Measurements from ENCODE around the gene AQR.
"Not testable (repeated sequence)": the region's sequence is repeated elsewhere in the genome, so short reads cannot be mapped to it uniquely, and the experiment has no call there.

The AQR gene

GRCh38 chr15:34810443-34811129, 159.0 kb downstream of the AQR start:
- H3K27ac ChIP-seq = peak overlapping the region; percentile 73 to 79
- H3K27me3 ChIP-seq = no peaks in the 10 kb centered on the region
- TF ChIP-seq, protein P1, sequence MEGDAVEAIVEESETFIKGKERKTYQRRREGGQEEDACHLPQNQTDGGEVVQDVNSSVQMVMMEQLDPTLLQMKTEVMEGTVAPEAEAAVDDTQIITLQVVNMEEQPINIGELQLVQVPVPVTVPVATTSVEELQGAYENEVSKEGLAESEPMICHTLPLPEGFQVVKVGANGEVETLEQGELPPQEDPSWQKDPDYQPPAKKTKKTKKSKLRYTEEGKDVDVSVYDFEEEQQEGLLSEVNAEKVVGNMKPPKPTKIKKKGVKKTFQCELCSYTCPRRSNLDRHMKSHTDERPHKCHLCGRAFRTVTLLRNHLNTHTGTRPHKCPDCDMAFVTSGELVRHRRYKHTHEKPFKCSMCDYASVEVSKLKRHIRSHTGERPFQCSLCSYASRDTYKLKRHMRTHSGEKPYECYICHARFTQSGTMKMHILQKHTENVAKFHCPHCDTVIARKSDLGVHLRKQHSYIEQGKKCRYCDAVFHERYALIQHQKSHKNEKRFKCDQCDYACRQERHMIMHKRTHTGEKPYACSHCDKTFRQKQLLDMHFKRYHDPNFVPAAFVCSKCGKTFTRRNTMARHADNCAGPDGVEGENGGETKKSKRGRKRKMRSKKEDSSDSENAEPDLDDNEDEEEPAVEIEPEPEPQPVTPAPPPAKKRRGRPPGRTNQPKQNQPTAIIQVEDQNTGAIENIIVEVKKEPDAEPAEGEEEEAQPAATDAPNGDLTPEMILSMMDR (IDR thresholded peaks at IDR 0.05) = no peak
- peak in 1 of 2 donors; percentile 83 for DNase-seq
- H3K36me3 ChIP-seq = no peaks in the 10 kb centered on the region
- no peak overlapping the region for H3K4me3 ChIP-seq
- H3K4me1 ChIP-seq = peaks cover 0 to 45% (median 21%) of the 10 kb centered on the region in 4 donors
- H3K9me3 ChIP-seq = no peaks in the 10 kb centered on the region
- intact Hi-C loops (cut with DNase I; ENCODE audit: low total_unique reads) = no loop called here

- H3K9me3 ChIP-seq = no peaks in the 10 kb centered on the region
- H3K36me3 ChIP-seq = no peaks in the 10 kb centered on the region
- intact Hi-C loops (cut with DNase I; ENCODE audit: low total_unique reads) = no loop called here
- TF ChIP-seq, protein P1 (IDR thresholded peaks at IDR 0.05) = no peak
- no peaks in the 10 kb centered on the region for H3K27me3 ChIP-seq
- no peak for DNase-seq
- peak overlapping the region in 1 of 2 donors; percentile 79 for H3K27ac ChIP-seq
- H3K4me3 ChIP-seq = no peak overlapping the region
- peaks cover 0 to 45% (median 21%) of the 10 kb centered on the region in 4 donors for H3K4me1 ChIP-seq
These were observed 160.4 kb downstream of the AQR start for GRCh38 chr15:34809186-34809585.

GRCh38 chr15:34808016-34808415, 161.5 kb downstream of the AQR start:
- intact Hi-C loops (cut with DNase I; ENCODE audit: low total_unique reads) = no loop called here
- H3K27me3 ChIP-seq = no peaks in the 10 kb centered on the region
- TF ChIP-seq, protein P1 (IDR thresholded peaks at IDR 0.05) = no peak
- no peak for DNase-seq
- no peaks in the 10 kb centered on the region for H3K9me3 ChIP-seq
- no peak overlapping the region for H3K4me3 ChIP-seq
- H3K36me3 ChIP-seq = no peaks in the 10 kb centered on the region
- no peak overlapping the region for H3K27ac ChIP-seq
- H3K4me1 ChIP-seq = peaks cover 0 to 34% (median 16%) of the 10 kb centered on the region in 4 donors

DNA sequence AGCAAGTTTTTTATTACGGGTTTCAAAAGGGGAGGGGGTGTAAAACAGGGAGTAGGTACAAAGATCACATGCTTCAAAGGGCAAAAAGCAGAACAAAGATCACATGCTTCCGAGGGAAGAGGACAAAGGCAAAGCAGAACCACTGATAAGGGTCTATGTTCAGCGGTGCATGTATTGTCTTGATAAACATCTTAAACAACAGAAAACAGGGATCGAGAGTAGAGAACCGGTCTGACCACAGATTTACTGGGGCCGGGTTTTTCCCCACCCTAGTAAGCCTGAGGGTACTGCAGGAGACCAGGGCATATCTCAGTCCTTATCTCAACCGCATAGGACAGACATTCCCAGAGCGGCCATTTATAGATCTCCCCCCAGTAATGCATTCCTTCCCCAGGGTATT, 162.3 kb downstream of the AQR start:
- H3K27me3 ChIP-seq; H3K9me3 ChIP-seq; H3K36me3 ChIP-seq; H3K4me3 ChIP-seq; DNase-seq; H3K27ac ChIP-seq; intact Hi-C loops (cut with DNase I; ENCODE audit: low total_unique reads): not testable (repeated sequence)
- peaks cover 0 to 27% (median 11%) of the 10 kb centered on the region in 4 donors for H3K4me1 ChIP-seq

DNA sequence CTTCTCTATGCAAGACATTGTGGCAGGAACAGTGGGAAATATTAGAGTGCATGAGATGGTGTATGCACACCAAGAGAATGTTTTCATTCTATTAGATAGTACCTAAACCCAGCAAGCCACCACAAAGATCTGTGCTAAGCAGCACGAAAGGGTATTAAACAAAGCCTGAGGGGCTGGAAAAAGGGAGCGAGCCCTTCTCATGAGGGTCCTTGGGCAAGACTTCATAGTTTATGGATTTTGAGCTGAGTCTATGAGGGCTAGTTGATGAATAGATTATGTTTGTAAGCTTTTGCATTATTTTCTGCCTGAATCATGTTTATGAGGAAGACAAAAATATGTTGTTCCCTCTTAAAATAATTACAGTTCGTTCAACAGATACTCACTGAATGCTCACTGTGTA, 164.8 kb downstream of the AQR start:
- DNase-seq = no peak
- TF ChIP-seq, protein P1 (IDR thresholded peaks at IDR 0.05) = no peak
- Histone ChIP-seq H3K9me3 (no peaks in the 10 kb centered on the region), H3K36me3 (no peaks in the 10 kb centered on the region), H3K4me1 (peaks cover 0 to 16% (median under 1%) of the 10 kb centered on the region in 4 donors), H3K4me3 (no peak overlapping the region), H3K27ac (no peak overlapping the region), H3K27me3 (no peaks in the 10 kb centered on the region)
- intact Hi-C loops (cut with DNase I; ENCODE audit: low total_unique reads) = no loop called here

DNA sequence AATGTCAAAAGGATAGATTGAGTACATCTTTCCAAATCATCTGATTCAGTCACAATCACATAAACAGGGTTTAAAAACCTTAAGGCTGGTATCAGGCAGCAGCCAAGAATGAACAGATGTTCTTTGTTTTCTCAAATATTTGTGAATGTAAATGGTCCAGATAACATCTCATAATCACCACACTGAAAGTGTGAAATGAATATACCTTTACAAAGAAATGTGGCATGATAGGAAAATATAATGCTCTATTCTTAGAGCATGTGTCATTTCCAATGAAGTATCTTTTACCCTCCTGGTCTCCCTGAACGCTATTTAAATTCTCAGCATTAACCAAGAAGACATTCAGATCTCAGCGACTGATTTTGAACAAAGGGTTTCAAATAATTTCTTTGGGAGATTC, 165.4 kb downstream of the AQR start:
- H3K4me1 ChIP-seq = peaks cover 0 to 20% (median 7%) of the 10 kb centered on the region in 4 donors
- H3K4me3 ChIP-seq = no peak overlapping the region
- no peaks in the 10 kb centered on the region for H3K36me3 ChIP-seq
- intact Hi-C loops (cut with DNase I; ENCODE audit: low total_unique reads) = no loop called here
- no peaks in the 10 kb centered on the region for H3K9me3 ChIP-seq
- DNase-seq = no peak
- TF ChIP-seq, protein P1 (IDR thresholded peaks at IDR 0.05) = no peak
- no peak overlapping the region for H3K27ac ChIP-seq
- no peaks in the 10 kb centered on the region for H3K27me3 ChIP-seq

Data from tibial artery (tissue), 4 donors.